Choroid plexus epithelial cell (primary cell): ENCODE results near the gene KIAA1671.
"Not testable (repeated sequence)": the region's sequence is repeated elsewhere in the genome, so short reads cannot be mapped to it uniquely, and the experiment has no call there.

Experiments used
- DNase-seq: peaks from one replicate; pipeline ENCODE4 v3.0.0-alpha.2; 2010; ENCODE audit warnings: low read depth
- H3K4me3 ChIP-seq: 2 replicates; pipeline ENCODE4 v1.5.1; 2011; ENCODE audit warnings: low read depth, mild to moderate bottlenecking, control low read depth, low read length, moderate library complexity
- CTCF ChIP-seq: conservative IDR thresholded peaks from 2 replicates; pipeline ENCODE4 v1.5.1; 2011; ENCODE audit warnings: low read depth, mild to moderate bottlenecking, control low read depth, inconsistent platforms, low read length, moderate library complexity

KIAA1671 gene

DNA sequence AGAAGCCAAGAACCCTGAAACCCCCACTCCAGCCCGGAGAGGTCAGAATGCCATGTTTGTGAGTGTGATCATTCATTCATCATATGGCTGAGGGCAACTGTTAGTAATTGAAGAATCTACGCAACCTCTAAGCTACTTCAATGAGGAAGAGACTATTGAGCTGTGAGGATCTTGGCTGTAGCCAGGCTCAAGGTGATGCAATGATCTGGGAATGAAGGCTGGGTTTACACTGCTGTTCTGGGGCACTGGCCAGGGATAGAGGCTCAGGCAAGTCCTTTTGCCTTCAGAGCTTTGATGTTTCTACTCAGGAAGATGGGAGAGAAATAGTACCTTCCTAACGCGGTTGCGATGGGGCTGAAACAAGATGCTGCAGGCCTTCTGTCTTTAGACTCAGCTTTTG lies 279.8 kb downstream of the KIAA1671 start:
- DNase-seq = peak; percentile 11
- no peak overlapping the region for H3K4me3 ChIP-seq
- TF ChIP-seq CTCF = no peak

DNA sequence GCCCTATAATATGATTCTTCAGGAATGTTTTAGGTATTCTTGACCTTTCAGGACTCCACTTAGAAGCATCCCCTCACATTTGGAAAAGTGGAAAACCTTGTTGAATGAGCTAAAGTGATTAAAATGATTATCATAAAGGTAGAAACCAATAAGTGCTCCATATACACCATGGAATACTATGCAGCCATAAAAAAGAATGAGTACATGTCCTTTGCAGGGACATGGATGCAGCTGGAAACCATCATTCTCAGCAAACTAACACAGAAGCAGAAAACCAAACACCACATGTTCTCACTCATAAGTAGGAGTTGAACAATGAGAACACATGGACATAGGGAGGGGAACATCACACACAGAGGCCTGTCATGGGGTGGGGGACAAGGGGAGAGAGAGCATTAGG lies 281.2 kb downstream of the KIAA1671 start:
- not testable (repeated sequence) for DNase-seq, H3K4me3 ChIP-seq

DNA sequence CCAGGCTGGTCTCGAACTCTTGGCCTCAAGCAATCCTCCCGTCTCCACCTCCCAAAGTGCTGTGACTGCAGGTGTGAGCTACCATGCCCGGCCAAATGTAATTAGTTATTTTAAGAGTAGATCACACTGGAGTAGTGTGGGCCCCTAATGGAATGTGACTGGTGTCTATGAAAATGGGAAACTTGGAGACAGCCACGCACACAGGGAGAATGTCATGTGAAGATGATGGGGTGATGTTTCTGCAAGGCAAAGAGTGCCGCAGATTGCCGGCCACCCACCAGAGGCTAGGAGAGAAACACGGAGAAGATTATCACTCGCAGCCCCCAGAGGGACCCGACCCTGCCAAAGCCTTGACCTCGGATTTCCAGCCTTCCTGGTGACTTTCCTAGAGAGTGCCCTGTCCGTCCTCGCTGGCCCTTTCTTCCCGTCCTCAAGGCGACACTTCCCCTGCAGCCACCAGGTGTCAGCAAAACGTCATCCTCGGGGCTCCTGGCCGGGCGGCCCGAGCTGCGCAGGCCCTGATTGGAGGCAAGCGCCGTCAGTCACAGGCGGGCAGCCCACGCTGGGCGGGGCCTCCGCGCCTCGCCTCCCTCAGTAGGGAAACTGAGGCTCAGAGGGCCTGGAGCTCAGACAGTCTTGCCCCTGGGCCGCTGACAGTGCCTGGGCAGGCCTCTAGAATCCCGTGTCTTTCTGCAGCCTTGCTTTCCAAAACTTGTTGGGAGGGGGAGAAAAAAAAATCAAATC lies 283.2 kb downstream of the KIAA1671 start:
- peak; percentile 67 for TF ChIP-seq CTCF
- H3K4me3 ChIP-seq = no peak overlapping the region
- DNase-seq = peak; percentile 80

GRCh38 chr22:25236417-25236816 lies 283.9 kb downstream of the KIAA1671 start:
- H3K4me3 ChIP-seq = no peak overlapping the region
- TF ChIP-seq CTCF = no peak

GRCh38 chr22:25237503-25237902 lies 285.0 kb downstream of the KIAA1671 start:
- no peak for TF ChIP-seq CTCF
- DNase-seq = no peak
- H3K4me3 ChIP-seq = no peak overlapping the region

More at GRCh38 chr22:25236417-25236816, 283.9 kb downstream of the KIAA1671 start:
- no peak for DNase-seq

GRCh38 chr22:25238058-25238457 lies 285.5 kb downstream of the KIAA1671 start:
- DNase-seq, H3K4me3 ChIP-seq: not testable (repeated sequence)
